Vagina (tissue), 2 donors: ENCODE measurements around the gene SEC14L5. TPM values are rescaled to one million over a fixed set of nuclear protein-coding genes. Genes with fewer than 3 reads are reported as not detected.

Experiments
- DNase-seq, 2 donors: peaks; one replicate each; pipeline ENCODE4 v3.0.0-alpha.2; 2017; ENCODE audit errors: extremely low spot score in 2 of 2
- H3K27ac ChIP-seq: fragments of 200-600 bp; sonication (generic); one replicate; pipeline ENCODE4 v1.5.1; 2019
- H3K27me3 ChIP-seq: fragments of 200-600 bp; sonication (generic); one replicate; pipeline ENCODE4 v1.5.1; 2019
- H3K36me3 ChIP-seq, 2 donors: fragments of 200-600 bp; sonication (generic); one replicate each; pipeline ENCODE4 v1.5.1; 2017 to 2019
- H3K4me1 ChIP-seq: fragments of 200-600 bp; sonication (generic); one replicate; pipeline ENCODE4 v1.5.1; 2019
- H3K4me3 ChIP-seq, 2 donors: fragments of 200-600 bp; sonication (generic); 1 replicate in 1 of 2; 2 replicates in 1 of 2; pipeline ENCODE4 v1.5.1; 2016 to 2019
- H3K9me3 ChIP-seq: fragments of 200-600 bp; sonication (generic); one replicate; pipeline ENCODE4 v1.5.1; 2019
- POLR2A ChIP-seq, 2 donors: fragments of 450-650 bp; IDR thresholded peaks; one replicate each; pipeline ENCODE4 v1.6.1; 2017; ENCODE audit warnings: antibody characterized with exemption in 2 of 2, mild to moderate bottlenecking in 2 of 2, moderate library complexity in 2 of 2
- POLR2AphosphoS5 ChIP-seq, 2 donors: sonication (generic); formaldehyde crosslinking; IDR thresholded peaks; one replicate each; pipeline ENCODE4 v1.9.0; 2017; ENCODE audit warnings: antibody characterized with exemption in 2 of 2, mild to moderate bottlenecking in 2 of 2, low read depth in 1 of 2; ENCODE audit not compliant: insufficient read depth in 1 of 2
- intact Hi-C: fragments of 100-400 bp; cut with DNase I; formaldehyde crosslinking; loops from one replicate; pipeline ENCODE4 v1.15.1; 2023
- total RNA-seq: library from RNA; depleted of rRNA; stranded (reverse); fragments of >200 nt; gene quantifications from one replicate; pipeline ENCODE4 v1.2.3, GENCODE V29; 2016
- TF ChIP-seq, protein P1 (sequence below), 3 experiments: fragments of 450-650 bp in 2 of 3; fragments of 200-600 bp in 1 of 3; sonication (generic) in 1 of 3; IDR thresholded peaks; one replicate each; pipeline ENCODE4 v1.5.1; 2017 to 2019; ENCODE audit warnings: antibody characterized with exemption in 3 of 3, mild to moderate bottlenecking in 2 of 3, moderate library complexity in 2 of 3

SEC14L5 gene
- total RNA-seq, 1 donor from 2014 or later, result 0.49 TPM

DNA sequence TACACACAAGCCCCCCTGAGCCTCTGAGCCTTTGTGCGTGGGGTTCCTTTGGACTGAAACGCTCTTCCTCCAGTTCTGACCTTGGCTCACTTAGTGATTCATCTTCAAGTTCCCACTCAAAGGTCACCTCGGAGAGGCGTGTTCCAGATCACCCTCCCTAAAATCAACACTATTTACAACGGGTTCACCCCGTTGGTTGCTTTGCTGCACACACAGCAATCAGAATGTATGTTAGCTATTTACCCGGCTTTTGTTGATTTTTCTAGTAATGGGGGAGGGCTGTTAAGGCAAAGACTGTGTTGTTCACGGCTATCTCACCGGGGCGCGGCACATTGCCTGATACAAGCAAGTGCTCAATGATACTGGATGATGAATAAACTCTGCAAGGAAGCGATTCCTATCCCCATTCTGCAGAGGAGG lies 74.6 kb downstream of the SEC14L5 start:
- no peak for DNase-seq
- H3K27me3 ChIP-seq, result no peaks in the 10 kb centered on the region
- TF ChIP-seq, protein P1, sequence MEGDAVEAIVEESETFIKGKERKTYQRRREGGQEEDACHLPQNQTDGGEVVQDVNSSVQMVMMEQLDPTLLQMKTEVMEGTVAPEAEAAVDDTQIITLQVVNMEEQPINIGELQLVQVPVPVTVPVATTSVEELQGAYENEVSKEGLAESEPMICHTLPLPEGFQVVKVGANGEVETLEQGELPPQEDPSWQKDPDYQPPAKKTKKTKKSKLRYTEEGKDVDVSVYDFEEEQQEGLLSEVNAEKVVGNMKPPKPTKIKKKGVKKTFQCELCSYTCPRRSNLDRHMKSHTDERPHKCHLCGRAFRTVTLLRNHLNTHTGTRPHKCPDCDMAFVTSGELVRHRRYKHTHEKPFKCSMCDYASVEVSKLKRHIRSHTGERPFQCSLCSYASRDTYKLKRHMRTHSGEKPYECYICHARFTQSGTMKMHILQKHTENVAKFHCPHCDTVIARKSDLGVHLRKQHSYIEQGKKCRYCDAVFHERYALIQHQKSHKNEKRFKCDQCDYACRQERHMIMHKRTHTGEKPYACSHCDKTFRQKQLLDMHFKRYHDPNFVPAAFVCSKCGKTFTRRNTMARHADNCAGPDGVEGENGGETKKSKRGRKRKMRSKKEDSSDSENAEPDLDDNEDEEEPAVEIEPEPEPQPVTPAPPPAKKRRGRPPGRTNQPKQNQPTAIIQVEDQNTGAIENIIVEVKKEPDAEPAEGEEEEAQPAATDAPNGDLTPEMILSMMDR (IDR thresholded peaks at IDR 0.05), result no peak
- TF ChIP-seq POLR2A (IDR thresholded peaks at IDR 0.05) (no peak), POLR2AphosphoS5 (IDR thresholded peaks at IDR 0.05; ENCODE audit: insufficient read depth in 1 of 2, low read depth in 1 of 2) (no peak)
- H3K36me3 ChIP-seq, result peaks cover 0 to 5% of the 10 kb centered on the region in 2 donors
- peak overlapping the region; percentile 85 to 91 for H3K4me3 ChIP-seq
- H3K9me3 ChIP-seq, result no peaks in the 10 kb centered on the region
- H3K27ac ChIP-seq, result peak overlapping the region; percentile 72
- peaks cover 20% of the 10 kb centered on the region for H3K4me1 ChIP-seq
- intact Hi-C loops, result no loop called here

DNA sequence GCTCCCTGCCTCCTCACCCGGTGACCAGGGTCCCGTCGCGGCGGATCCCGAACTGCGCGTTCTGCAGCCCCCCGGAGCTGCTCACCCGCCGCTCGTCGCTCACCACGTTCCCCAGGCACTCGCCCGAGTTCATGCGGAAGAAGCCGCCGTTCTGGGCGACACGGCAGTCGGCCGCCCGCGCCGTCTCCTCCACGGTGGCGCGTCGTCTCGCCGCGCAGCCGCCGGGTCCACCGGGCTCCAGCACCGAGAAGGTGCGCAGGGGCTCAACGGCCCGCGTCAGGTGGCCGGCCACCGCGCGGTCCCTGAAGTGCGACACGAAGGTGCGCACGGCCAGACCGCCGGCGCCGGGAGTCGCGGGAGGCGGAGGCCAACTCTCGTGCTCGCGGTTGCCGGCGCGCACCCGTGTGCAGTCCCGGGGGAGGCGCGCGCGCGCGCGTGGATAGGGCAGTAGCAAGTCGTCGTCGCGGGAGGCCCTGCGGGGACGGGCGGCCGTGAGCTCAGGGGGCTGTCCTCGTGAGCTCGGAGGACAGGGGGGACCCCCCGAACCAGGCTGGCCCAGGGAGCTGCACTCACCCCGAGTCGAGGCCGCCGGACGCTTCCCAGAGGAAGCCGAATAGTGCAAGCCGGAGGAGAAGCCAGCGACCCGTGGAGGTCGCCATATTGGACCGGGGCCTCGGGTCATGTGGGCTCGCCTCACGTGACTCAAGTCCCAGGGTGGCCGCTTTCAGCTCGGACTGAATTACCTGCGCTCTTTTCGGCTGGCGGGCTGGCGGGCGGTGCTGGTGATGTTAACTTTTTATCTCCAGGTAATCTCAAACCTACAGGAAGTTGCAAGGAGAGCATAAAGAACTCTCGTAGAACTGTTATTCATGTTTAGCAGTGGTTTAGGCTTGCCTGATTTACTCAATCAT lies 75.4 kb downstream of the SEC14L5 start, which contains the start of gene NAGPA:
Gene NAGPA, minus strand, starts transcription at position 680 of the 911 bp plus-strand sequence. Its CDS starts 21 bp downstream, at position 659.
- Histone ChIP-seq H3K36me3 (peaks cover 0 to 5% of the 10 kb centered on the region in 2 donors), H3K27me3 (no peaks in the 10 kb centered on the region), H3K27ac (peak within 1 kb of the TSS; percentile 72), H3K4me3 (peak within 1 kb of the TSS; percentile 85 to 91), H3K9me3 (no peaks in the 10 kb centered on the region), H3K4me1 (peaks cover 20% of the 10 kb centered on the region)
- TF ChIP-seq POLR2A (IDR thresholded peaks at IDR 0.05), result no peak
- TF ChIP-seq, protein P1 (IDR thresholded peaks at IDR 0.05), result no peak
- peak; percentile 75 to 80 for TF ChIP-seq POLR2AphosphoS5 (IDR thresholded peaks at IDR 0.05; ENCODE audit: insufficient read depth in 1 of 2, low read depth in 1 of 2)
- DNase-seq, result peak in 1 of 2 donors; percentile 94
- intact Hi-C loops, result no loop called here

DNA sequence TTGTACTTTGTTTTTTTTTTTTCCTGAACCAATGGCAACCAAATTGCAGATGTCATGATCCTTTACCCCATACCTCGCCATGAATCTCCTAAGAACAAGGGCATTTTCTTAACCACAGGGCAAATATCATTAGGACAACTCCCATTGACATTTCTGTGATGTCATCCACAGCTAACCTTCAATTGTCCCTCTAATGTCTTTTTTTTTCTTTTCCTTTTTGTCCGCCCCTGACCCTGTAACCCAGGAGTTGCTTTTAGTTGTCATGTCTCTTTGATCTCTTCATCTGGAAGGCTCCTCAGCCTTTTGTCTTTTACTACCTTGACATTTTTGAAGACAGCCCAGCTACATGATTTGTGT lies 76.0 kb downstream of the SEC14L5 start:
- DNase-seq, result no peak
- peaks cover 0 to 5% of the 10 kb centered on the region in 2 donors for H3K36me3 ChIP-seq
- peaks cover 20% of the 10 kb centered on the region for H3K4me1 ChIP-seq
- peak overlapping the region; percentile 72 for H3K27ac ChIP-seq
- H3K4me3 ChIP-seq, result peak overlapping the region; percentile 85 to 91
- intact Hi-C loops, result no loop called here
- no peaks in the 10 kb centered on the region for H3K27me3 ChIP-seq
- TF ChIP-seq, protein P1 (IDR thresholded peaks at IDR 0.05), result no peak
- TF ChIP-seq POLR2AphosphoS5 (IDR thresholded peaks at IDR 0.05; ENCODE audit: insufficient read depth in 1 of 2, low read depth in 1 of 2), result no peak
- no peak for TF ChIP-seq POLR2A (IDR thresholded peaks at IDR 0.05)
- no peaks in the 10 kb centered on the region for H3K9me3 ChIP-seq

DNA sequence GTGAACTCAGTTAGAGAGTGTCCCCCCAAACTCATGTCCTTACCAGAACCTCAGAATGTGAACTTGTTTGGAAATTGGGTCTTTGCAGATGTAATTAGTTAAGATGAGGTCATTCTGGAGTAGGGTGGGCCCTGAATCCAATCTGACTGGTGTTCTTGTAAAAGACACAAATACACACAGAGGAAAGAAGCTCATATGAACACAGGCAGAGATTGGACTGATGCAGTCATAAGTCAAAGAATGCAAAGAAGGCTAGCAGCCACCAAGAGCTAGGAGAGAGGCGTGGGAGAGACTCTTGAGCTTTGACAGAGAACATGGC lies 77.7 kb downstream of the SEC14L5 start:
- Histone ChIP-seq H3K36me3 (no peaks in the 10 kb centered on the region), H3K27me3 (no peaks in the 10 kb centered on the region), H3K4me3 (no peak overlapping the region), H3K27ac (no peak overlapping the region), H3K9me3 (no peaks in the 10 kb centered on the region), H3K4me1 (peaks cover 20% of the 10 kb centered on the region)
- TF ChIP-seq POLR2AphosphoS5 (IDR thresholded peaks at IDR 0.05; ENCODE audit: insufficient read depth in 1 of 2, low read depth in 1 of 2), result no peak
- no peak for TF ChIP-seq POLR2A (IDR thresholded peaks at IDR 0.05)
- TF ChIP-seq, protein P1 (IDR thresholded peaks at IDR 0.05), result no peak
- intact Hi-C loops, result no loop called here
- no peak for DNase-seq
